ENCODE results near the gene RASA2. TPM values are rescaled to one million over a fixed set of nuclear protein-coding genes. Genes with fewer than 3 reads are reported as not detected.

Gene RASA2
- total and polyA plus RNA-seq, 2 of the 8 experiments (the other 6 are each of a cell fraction or from before 2014, with no cell fraction given) = 3.5 to 15.9 TPM

DNA sequence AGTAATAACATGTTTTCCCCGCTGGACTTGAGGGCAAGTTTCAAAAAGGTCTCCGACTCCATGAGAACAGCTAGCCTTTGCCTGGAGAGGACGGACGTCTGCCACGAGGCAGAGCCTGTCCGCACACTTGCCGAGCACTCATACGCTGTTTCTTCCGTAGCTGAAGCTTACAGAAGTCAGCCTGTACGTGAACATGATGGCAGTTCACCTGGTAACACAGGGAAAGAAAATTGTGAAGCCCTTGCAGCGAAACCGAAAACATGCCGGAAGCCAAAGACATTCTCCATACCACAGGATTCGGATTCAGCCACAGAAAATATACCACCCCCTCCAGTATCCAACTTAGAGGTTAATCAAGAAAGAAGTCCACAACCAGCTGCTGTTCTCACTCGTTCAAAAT, 43.9 kb upstream of the RASA2 start (continued):
- TF ChIP-seq, protein P1, sequence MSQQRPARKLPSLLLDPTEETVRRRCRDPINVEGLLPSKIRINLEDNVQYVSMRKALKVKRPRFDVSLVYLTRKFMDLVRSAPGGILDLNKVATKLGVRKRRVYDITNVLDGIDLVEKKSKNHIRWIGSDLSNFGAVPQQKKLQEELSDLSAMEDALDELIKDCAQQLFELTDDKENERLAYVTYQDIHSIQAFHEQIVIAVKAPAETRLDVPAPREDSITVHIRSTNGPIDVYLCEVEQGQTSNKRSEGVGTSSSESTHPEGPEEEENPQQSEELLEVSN (IDR thresholded peaks at IDR 0.05) = no peak
- TF ChIP-seq SIRT6 (IDR thresholded peaks at IDR 0.05; ENCODE audit: low read length) (no peak), HDAC6 (IDR thresholded peaks at IDR 0.05; ENCODE audit: low read depth, low read length) (no peak), GABPA (IDR thresholded peaks at IDR 0.05; ENCODE audit: borderline replicate concordance, insufficient read depth, low read length) (no peak), CBX5 (IDR thresholded peaks at IDR 0.05; ENCODE audit: low read depth, low read length) (no peak)

All from H1 (cell line).